Renal pelvis (tissue), 4 donors: ENCODE data around the gene YBX2. TPM values are rescaled to one million over a fixed set of nuclear protein-coding genes. Genes with fewer than 3 reads are reported as not detected.
"Not testable (repeated sequence)": the region's sequence is repeated elsewhere in the genome, so short reads cannot be mapped to it uniquely, and the experiment has no call there.

Source experiments
- DNase-seq: peaks from one replicate; pipeline ENCODE4 v3.0.0-alpha.2; 2013
- polyA plus RNA-seq, 3 donors: library from polyadenylated mRNA; unstranded; fragments of 120-200 nt; gene quantifications; one replicate each; pipeline ENCODE4 v1.2.1, GENCODE V29; 2013; ENCODE audit not compliant: insufficient read length in 3 of 3

Gene YBX2
- polyA plus RNA-seq, 3 donors, result 4.0 to 4.7 (median 4.2) TPM

DNA sequence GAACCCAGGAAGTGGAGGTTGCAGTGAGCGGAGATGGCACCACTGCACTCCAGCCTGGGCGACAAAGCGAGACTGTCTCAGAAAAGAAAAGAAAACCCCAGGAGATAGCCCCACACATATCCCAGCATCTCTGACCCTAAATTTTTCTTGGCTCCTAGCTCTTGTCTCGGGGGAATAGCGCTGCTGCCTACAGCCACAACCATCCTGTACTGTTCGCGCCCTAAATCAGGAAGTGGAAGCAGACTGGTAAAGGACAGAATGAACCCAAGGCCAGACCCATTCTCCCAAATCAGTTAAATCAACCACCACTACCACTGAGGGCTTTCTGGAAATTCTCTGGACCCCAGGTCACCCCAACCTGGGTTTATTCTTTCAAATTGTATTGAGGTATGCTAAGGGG, 44.6 kb downstream of the YBX2 start:
- no peak for DNase-seq

- no peak for DNase-seq
Measured at GRCh38 chr17:7249214-7249613, 45.2 kb downstream of the YBX2 start.

- DNase-seq, result no peak
Measured at GRCh38 chr17:7248796-7249195, 45.6 kb downstream of the YBX2 start.

GRCh38 chr17:7246779-7247178, 47.7 kb downstream of the YBX2 start:
- DNase-seq, result no peak

DNA sequence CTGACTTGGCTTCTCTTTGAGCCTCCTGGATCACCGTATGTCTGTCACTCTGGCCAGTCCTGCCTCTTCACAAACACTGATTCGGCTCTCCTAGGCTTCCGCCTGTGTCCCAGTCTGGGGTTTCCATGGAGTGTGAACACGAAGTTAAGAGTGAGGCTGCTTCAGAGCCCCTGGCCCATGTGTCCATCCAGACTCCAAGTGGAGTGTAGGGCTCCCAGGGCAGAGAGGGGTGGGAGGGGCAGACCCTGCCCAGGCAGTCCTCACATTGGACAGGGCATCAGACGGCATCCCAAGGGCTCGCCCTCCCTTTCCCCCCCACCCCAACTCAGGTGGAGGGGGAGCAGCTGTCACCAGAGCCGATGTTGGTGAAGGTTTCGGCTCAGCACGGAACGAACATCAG, 50.6 kb downstream of the YBX2 start:
- not testable (repeated sequence) for DNase-seq

DNA sequence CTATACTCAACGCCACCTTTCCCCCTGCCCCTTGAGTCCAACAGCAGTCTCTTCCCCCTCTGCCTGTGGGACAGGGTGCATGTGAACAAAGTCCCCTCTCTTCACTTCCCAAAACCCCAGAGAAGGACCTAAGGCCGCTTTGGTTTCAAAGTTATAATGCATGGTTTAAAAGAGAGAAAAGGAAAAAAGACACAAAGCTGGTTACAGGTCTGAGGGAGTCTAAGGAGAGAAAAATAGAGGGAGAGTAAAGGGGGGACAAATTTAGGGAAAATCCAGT, 51.0 kb downstream of the YBX2 start:
- DNase-seq, result no peak

GRCh38 chr17:7242717-7243452, 51.6 kb downstream of the YBX2 start:
- peak; percentile 96 for DNase-seq

DNA sequence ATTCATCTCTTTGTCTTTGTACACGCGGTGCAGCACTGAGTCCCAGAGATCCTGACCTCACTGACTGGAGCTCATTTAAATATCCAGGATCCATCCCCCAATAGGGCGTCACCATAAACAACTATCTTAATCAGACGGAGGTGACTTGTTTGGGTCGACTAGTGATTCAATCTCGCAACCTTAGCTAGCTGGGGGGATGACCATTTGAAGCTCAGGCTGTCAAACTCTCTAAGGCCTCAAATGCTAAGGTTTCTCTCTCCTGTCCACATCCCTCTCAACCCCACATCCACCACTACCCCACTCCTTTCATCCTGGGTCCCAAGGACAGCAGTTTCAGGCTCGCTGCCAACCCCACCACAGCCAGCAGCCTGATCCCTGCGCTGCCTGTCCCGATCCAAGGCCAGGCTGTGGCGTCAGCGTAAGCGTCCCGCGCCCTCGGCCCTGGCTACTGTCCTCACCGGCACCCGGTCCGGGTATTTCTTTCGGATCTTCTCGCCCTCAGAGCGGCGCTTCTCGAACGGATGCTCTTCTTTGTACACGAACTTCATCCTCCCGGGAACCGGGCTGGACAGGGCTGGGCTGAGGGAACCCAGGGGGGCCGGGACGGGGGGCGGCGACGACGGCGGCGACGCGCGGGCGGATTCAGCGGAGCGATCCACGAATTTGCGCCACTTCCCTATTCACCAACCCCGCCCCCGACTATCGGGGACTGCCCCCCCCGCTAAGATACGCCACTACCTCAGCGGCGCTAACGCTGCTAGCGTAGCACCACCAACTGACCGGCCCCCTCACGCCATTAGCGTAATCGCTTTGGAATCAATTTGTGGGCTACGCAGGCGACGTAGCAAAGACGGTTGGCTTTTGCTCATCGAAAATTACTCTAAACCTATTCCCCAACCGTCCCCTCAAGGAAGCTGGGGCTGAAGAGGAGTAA, 52.4 kb downstream of the YBX2 start, which contains the start of gene GABARAP:
TSS of gene GABARAP (minus strand) at position 667 of the 934 bp plus-strand sequence. CDS start at position 548, 119 bp downstream.
- DNase-seq, result peak; percentile 94

- no peak for DNase-seq
Measured at GRCh38 chr17:7241090-7241733, 53.2 kb downstream of the YBX2 start.

DNA sequence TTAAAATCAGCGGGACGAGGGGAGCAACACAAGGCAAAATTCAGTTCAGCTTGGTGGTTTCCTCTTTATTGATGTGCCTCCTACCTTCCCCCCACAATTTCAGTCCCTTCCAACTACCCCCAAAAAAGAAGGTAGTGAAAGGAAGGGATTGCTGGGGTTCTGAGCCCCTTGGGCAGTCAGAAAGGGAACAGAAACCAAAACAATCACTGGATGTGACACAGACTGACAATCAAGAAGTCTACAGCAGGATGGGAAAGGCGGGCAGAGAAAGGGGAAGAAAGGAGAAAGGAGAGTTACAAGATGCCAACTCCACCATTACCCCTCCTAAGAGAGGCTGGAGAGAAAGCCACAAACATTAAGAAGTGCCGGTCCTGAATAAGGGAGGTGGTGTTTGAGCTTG, 54.1 kb downstream of the YBX2 start:
- no peak for DNase-seq

GRCh38 chr17:7239091-7240027, 55.1 kb downstream of the YBX2 start, which contains the start of gene PHF23:
TSS of gene PHF23 (minus strand) at chr17:7239457. CDS start at chr17:7239279, 178 bp downstream.
- DNase-seq, result peak; percentile 100

GRCh38 chr17:7238420-7239090, 55.9 kb downstream of the YBX2 start:
- DNase-seq, result no peak

Other genes with a start within 250 kb of the YBX2 start
- gene CLEC10A, start 214.4 kb downstream of the YBX2 start, polyA plus RNA-seq, result 1 to 10 TPM in 2 of 3 donors, under 1 TPM in 1; 0.86 to 1.3 (median 1.1) TPM
- 1 to 10 TPM in 2 of 3 donors, under 1 TPM in 1; 0.92 to 2.5 (median 1.3) TPM for gene ASGR2, start 179.8 kb downstream of the YBX2 start, polyA plus RNA-seq
- 10 to 100 TPM in 1 of 3 donors, 1 to 10 TPM in 2; 8.1 to 10.6 (median 8.6) TPM for gene ASGR1, start 115.3 kb downstream of the YBX2 start, polyA plus RNA-seq
- gene DLG4, start 74.8 kb downstream of the YBX2 start, polyA plus RNA-seq, result 10 to 100 TPM; 32.1 to 39.7 (median 35.3) TPM
- 100 to 1,000 TPM; 488 to 565 (median 530) TPM for gene ACADVL, start 74.7 kb downstream of the YBX2 start, polyA plus RNA-seq
- gene DVL2, start 60.1 kb downstream of the YBX2 start, polyA plus RNA-seq, result 10 to 100 TPM; 62.4 to 66.1 (median 64.6) TPM
- 10 to 100 TPM; 59.0 to 72.3 (median 64.3) TPM for gene PHF23, start 55.2 kb downstream of the YBX2 start, polyA plus RNA-seq
- 100 to 1,000 TPM; 456 to 505 (median 482) TPM for gene GABARAP, start 52.2 kb downstream of the YBX2 start, polyA plus RNA-seq
- gene CTDNEP1, start 42.9 kb downstream of the YBX2 start, polyA plus RNA-seq, result 100 to 1,000 TPM; 145 to 149 (median 146) TPM
- 10 to 100 TPM; 53.8 to 63.4 (median 57.1) TPM for gene ELP5, start 42.4 kb downstream of the YBX2 start, polyA plus RNA-seq
- 10 to 100 TPM; 45.0 to 67.5 (median 58.4) TPM for gene CLDN7, start 32.2 kb downstream of the YBX2 start, polyA plus RNA-seq
- 1 to 10 TPM; 1.8 to 3.7 (median 2.5) TPM for gene SLC2A4, start 12.9 kb downstream of the YBX2 start, polyA plus RNA-seq
- gene EIF5A, start 13.0 kb upstream of the YBX2 start, polyA plus RNA-seq, result 100 to 1,000 TPM; 289 to 360 (median 348) TPM
- 100 to 1,000 TPM in 1 of 3 donors, 10 to 100 TPM in 2; 96.6 to 102 (median 97.8) TPM for gene GPS2, start 20.7 kb upstream of the YBX2 start, polyA plus RNA-seq
- gene NEURL4, start 34.7 kb upstream of the YBX2 start, polyA plus RNA-seq, result 10 to 100 TPM; 32.4 to 37.7 (median 35.8) TPM
- gene ACAP1, start 41.9 kb upstream of the YBX2 start, polyA plus RNA-seq, result 10 to 100 TPM in 1 of 3 donors, 1 to 10 TPM in 2; 7.0 to 10.2 (median 9.8) TPM
- gene KCTD11, start 57.5 kb upstream of the YBX2 start, polyA plus RNA-seq, result 10 to 100 TPM; 11.8 to 14.5 (median 13.1) TPM
- gene TMEM95, start 60.5 kb upstream of the YBX2 start, polyA plus RNA-seq, result not detected
- 1 to 10 TPM; 5.7 to 7.9 (median 6.1) TPM for gene TNK1, start 86.5 kb upstream of the YBX2 start, polyA plus RNA-seq
- 10 to 100 TPM; 37.4 to 45.5 (median 41.1) TPM for gene PLSCR3, start 99.9 kb upstream of the YBX2 start, polyA plus RNA-seq
- 100 to 1,000 TPM in 1 of 3 donors, 10 to 100 TPM in 2; 83.2 to 104 (median 93.7) TPM for gene TMEM256, start 109.5 kb upstream of the YBX2 start, polyA plus RNA-seq
- gene NLGN2, start 113.2 kb upstream of the YBX2 start, polyA plus RNA-seq, result 10 to 100 TPM; 27.6 to 31.3 (median 29.4) TPM
- not detected for gene SPEM1, start 125.7 kb upstream of the YBX2 start, polyA plus RNA-seq
- gene SPEM2, start 131.0 kb upstream of the YBX2 start, polyA plus RNA-seq, result not detected
- not detected for gene SPEM3, start 134.2 kb upstream of the YBX2 start, polyA plus RNA-seq
- 1 to 10 TPM; 4.4 to 5.5 (median 5.1) TPM for gene TMEM102, start 140.8 kb upstream of the YBX2 start, polyA plus RNA-seq
- 1 to 10 TPM; 5.9 to 6.7 (median 6.0) TPM for gene FGF11, start 144.9 kb upstream of the YBX2 start, polyA plus RNA-seq
- 10 to 100 TPM in 2 of 3 donors, 1 to 10 TPM in 1; 9.0 to 12.1 (median 10.7) TPM for gene CHRNB1, start 150.4 kb upstream of the YBX2 start, polyA plus RNA-seq
- 10 to 100 TPM; 40.8 to 49.5 (median 47.1) TPM for gene ZBTB4, start 185.0 kb upstream of the YBX2 start, polyA plus RNA-seq
- under 1 TPM; 0.20 to 0.67 (median 0.52) TPM for gene SLC35G6, start 186.8 kb upstream of the YBX2 start, polyA plus RNA-seq
- gene POLR2A, start 189.7 kb upstream of the YBX2 start, polyA plus RNA-seq, result 100 to 1,000 TPM; 142 to 149 (median 143) TPM